AG10803 (cell line): Measurements from ENCODE around the gene RAET1L.

Experiments used
- DNase-seq: peaks from one replicate; pipeline ENCODE4 v3.0.0; 2010; ENCODE audit warnings: low read depth
- H3K4me3 ChIP-seq: 2 replicates; pipeline ENCODE4 v1.5.1; 2011; ENCODE audit warnings: mild to moderate bottlenecking, low read length, control low read depth
- TF ChIP-seq, protein P1 (sequence below): conservative IDR thresholded peaks from 2 replicates; pipeline ENCODE4 v1.5.1; 2011; ENCODE audit warnings: mild to moderate bottlenecking, low read length, control low read depth, inconsistent platforms

RAET1L gene

DNA sequence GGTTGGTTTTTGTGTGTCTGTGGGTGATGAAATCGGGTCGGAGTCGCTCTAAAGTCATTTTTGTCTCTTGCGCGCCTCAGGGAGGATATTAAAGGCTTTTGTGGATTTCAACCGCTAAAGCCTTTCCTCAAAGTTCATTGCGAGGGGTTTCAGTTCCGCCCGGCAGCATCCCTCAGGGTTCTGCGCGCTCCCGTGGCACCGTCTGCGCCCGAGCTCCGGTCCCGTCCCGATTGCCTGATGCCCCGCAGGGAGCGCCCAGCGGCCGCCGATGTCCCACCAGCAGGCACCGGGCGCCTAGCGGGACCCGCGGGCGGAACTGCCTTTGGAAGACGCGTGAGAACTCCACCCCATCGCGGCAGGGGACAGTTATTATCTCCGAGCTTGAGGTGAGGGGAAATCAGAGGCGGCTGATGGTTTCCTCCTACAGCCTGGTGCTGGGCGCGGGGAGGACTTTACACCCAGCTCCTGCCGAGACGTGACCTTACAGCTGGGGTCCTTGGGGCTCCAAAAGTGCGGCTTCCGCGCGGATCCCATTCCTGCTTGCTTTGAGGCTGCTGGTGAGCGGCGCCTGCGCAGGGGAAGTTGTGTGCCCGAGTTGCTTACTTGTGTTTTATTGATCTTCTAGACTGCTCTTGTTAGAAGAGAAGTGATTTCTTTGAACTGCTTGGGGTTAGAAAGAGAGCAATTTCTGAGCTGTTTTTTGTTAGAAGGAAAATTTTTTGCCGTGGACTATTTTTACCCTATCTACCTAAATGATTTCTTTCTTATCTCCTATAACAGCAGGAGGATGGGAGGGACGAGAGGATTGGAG, 34.5 kb downstream of the RAET1L start:
- peak overlapping the region; percentile 36 for H3K4me3 ChIP-seq
- TF ChIP-seq, protein P1, sequence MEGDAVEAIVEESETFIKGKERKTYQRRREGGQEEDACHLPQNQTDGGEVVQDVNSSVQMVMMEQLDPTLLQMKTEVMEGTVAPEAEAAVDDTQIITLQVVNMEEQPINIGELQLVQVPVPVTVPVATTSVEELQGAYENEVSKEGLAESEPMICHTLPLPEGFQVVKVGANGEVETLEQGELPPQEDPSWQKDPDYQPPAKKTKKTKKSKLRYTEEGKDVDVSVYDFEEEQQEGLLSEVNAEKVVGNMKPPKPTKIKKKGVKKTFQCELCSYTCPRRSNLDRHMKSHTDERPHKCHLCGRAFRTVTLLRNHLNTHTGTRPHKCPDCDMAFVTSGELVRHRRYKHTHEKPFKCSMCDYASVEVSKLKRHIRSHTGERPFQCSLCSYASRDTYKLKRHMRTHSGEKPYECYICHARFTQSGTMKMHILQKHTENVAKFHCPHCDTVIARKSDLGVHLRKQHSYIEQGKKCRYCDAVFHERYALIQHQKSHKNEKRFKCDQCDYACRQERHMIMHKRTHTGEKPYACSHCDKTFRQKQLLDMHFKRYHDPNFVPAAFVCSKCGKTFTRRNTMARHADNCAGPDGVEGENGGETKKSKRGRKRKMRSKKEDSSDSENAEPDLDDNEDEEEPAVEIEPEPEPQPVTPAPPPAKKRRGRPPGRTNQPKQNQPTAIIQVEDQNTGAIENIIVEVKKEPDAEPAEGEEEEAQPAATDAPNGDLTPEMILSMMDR: no peak
- peak; percentile 5 for DNase-seq

DNA sequence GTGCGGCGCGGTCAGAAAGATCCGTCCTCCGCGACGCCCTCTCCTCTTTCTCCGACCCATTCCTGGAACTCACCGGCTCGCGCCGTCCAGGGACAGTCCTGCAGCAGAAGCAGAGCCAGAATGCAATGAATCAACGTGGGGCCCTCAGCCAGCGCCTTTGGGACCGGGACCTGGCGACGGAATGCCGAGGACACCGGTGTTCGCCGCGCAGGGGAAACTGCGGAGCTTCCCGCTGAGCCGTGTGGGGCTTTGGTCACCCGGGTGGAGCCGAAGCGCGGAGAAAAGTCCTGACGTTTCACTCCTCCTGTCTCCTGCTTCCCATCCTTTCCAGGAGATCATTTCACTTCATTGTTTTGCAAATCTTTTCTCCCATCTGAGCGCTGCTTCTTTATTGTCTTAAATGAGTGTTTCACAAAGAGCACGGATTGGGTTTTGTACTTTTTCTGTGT, 35.1 kb downstream of the RAET1L start:
- TF ChIP-seq, protein P1: no peak
- no peak for DNase-seq
- peak overlapping the region; percentile 36 for H3K4me3 ChIP-seq

DNA sequence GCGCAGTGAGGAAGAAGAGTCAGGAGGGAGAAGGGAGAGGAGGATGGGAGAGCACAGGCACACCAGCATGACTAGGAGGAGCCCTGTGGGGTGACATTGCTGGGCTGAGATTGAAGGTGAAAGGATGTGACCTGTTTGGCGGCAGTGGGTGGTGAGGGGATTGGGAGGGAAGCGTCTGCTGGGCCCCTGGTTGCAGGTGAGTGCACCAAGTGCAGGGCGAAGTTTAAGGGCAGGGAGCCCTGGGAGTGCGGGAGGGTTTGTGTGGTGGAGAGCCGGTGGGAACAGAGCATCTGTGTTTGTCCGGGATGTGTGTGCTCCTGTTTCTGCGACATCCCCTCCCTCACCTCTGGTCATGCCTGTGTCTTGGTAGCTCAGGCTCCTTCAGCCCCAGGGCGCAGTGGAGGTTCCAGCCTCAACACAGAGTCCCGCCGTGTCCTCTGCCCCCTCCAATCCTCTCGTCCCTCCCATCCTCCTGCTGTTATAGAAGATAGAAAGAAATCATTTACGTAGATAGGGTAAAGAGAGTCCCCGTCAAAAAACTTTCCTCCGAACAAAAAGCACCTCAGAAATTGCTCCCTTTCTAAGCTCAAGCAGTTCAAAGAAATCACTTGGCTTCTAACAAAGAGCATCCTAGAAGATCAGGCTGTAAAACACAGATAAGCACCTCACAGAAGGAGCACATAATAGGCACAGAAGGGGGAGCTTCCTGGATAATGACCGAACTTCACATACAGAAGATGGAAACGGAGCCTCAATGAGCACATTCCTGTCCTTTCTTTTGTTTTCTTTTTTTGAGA, 36.6 kb downstream of the RAET1L start:
- TF ChIP-seq, protein P1: no peak

DNA sequence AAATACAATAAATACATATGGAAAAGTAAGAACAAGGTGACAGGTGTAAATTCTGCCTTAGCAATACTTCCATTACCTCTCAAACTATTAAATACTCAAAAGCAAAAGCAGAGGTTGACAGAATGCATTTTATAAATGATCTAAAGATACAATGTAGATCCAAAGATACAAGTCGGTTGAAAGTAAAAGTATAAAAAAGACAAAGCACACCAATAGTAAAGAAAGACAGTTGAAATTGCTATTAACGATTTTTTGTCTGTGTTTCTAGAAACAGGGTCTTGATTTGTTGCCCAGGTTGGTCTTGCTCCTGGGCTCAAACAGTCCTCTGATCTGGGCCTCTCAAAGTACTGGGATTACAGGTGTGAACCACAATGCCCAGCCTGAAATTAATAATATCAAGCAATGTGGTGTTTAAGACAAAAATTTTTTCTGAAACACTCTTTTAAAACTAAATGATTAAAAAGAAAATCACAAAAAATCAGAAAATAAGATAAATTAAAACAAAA, 37.7 kb downstream of the RAET1L start:
- TF ChIP-seq, protein P1: no peak
- no peak overlapping the region for H3K4me3 ChIP-seq

More for the DNA sequence above, 36.6 kb downstream of the RAET1L start:
- H3K4me3 ChIP-seq: no peak overlapping the region
- DNase-seq: no peak

DNA sequence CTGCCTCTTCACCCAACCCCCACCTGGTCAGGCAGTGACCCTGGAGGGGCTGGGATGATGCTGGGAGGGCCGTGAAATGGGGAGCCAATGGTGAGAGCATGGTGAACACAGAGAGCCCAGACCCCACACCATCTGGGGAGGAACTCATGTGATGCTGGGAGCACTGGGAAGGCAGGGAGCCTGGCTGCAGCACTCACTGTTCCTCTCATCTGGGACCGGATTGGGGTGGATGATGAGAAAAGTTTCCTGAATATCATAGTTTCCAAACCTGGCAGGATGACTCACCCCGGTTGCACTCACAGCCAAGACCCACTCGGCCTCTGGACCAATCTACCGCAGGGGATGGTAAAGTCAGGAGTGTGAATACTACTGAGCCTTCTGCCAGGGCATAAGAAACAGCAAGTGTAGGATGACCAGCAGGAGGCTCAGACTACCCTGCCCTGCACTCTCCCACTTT, 39.8 kb downstream of the RAET1L start:
- DNase-seq: no peak
- no peak overlapping the region for H3K4me3 ChIP-seq
- TF ChIP-seq, protein P1: no peak; the same call in 1 of the 2 replicates

More for the DNA sequence above, 37.7 kb downstream of the RAET1L start:
- DNase-seq: no peak

DNA sequence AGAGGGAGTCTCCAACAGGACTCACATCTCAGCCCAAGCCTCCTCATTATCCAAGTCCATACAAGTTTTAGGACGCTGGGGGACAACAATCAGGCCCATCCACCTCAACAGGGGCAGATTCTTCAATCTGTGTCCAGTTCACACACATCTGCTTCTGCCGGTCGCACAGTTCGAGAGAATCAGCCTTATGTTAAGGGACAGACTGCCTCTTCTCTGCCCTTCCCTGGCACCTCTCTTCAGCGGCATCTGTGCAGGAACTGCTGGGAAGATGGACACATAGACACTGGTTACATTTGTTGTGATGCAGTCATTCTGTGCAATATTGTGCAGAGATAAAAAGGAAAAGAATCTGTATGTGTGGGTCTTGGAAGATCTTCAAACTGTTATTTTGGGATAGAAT, 40.6 kb downstream of the RAET1L start:
- TF ChIP-seq, protein P1: no peak
- DNase-seq: no peak
- H3K4me3 ChIP-seq: no peak overlapping the region
